ENCODE data around the gene TMEM120A.

TMEM120A gene

DNA sequence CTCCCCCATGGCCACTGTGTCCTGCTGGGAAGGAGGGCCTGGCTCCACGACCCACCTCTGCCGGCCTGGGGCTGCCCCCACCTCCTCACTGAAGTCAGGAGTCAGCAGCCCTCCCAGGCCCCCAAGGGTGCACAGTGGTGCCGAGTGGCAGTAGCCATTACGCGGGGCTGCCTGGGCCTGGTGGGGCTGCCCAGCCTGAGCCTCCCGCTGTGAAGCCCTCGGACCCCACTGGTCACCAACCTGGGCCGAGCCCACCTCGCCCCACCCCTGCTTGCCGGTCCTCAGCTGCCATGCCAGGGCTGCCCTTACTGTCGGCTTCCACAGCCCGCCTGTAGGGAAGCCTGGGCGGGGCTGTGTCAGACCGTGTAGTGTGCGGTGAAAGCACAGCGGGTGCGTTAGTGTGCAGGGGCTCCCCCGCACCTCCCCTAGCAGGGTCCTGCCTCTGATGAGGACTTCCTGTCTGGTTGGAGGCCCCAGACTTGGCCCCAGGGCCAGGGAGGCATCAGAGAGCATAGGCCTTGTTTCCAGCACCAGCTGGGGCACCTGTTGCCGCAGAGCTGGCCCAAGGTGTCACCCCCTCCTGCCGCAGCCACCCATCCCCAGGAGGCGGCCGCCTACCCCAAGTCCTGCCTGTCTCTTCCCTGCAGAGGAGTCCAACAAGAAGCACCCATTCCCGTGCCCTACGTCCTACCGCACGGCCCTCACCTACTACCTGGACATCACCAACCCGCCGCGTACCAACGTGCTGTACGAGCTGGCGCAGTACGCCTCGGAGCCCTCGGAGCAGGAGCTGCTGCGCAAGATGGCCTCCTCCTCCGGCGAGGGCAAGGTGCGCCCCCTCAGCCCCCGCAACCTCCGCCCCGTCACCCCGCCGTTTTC, 10.0 kb downstream of the TMEM120A start:
- no peak overlapping the region for H3K27ac ChIP-seq (ENCODE audit: low read depth, low read length)
- H2AFZ ChIP-seq (ENCODE audit: insufficient read depth, low read length, poor library complexity) = no peak overlapping the region
- no peaks in the 10 kb centered on the region for H3K79me2 ChIP-seq (ENCODE audit: control insufficient read depth, insufficient read depth, low read length, poor library complexity)
- peaks cover 81 to 84% of the 10 kb centered on the region in 2 experiments for H3K36me3 ChIP-seq (ENCODE audit: control insufficient read depth in 1 of 2, insufficient read depth in 2 of 2, low read length in 2 of 2)
- peaks cover 7% of the 10 kb centered on the region for H3K9me3 ChIP-seq (ENCODE audit: insufficient read depth, low read depth, low read length)
- H2AK5ac ChIP-seq (ENCODE audit: low read length) = no peak overlapping the region
- H4K8ac ChIP-seq (ENCODE audit: low read depth, low read length) = no peak overlapping the region
- H3K4ac ChIP-seq (ENCODE audit: low read depth, low read length) = no peak overlapping the region
- WGBS (ENCODE audit: extremely low coverage, insufficient coverage, insufficient read length) = no CpG with 5 or more reads among the region's 44 CpGs
- no peak overlapping the region for H2BK120ac ChIP-seq (ENCODE audit: insufficient read depth, low read length, poor library complexity)
- no peak overlapping the region for H3K9ac ChIP-seq (ENCODE audit: low read length)
- H2BK12ac ChIP-seq (ENCODE audit: low read length) = no peak overlapping the region
- H3K4me2 ChIP-seq (ENCODE audit: low read length) = no peak overlapping the region
- no peak for DNase-seq
- no peaks in the 10 kb centered on the region for H3K79me1 ChIP-seq (ENCODE audit: low read length)
- no peak overlapping the region for H3K23ac ChIP-seq (ENCODE audit: low read length)
- H3K14ac ChIP-seq (ENCODE audit: low read length) = no peak overlapping the region
- no peak overlapping the region for H3K18ac ChIP-seq (ENCODE audit: low read length)
- no peaks in the 10 kb centered on the region for H3K27me3 ChIP-seq (ENCODE audit: insufficient read depth, low read length)
- no peak overlapping the region for H2BK5ac ChIP-seq (ENCODE audit: low read depth, low read length, poor library complexity)
- H3K4me3 ChIP-seq (ENCODE audit: low read depth, low read length) = no peak overlapping the region
- H4K91ac ChIP-seq (ENCODE audit: low read depth, low read length) = no peak overlapping the region
- H3K4me1 ChIP-seq (ENCODE audit: control insufficient read depth in 1 of 2, insufficient read depth in 2 of 2, low read length in 2 of 2) = peaks cover 3 to 4% of the 10 kb centered on the region in 2 experiments
- H4K12ac ChIP-seq (ENCODE audit: low read depth, low read length) = no peak overlapping the region

DNA sequence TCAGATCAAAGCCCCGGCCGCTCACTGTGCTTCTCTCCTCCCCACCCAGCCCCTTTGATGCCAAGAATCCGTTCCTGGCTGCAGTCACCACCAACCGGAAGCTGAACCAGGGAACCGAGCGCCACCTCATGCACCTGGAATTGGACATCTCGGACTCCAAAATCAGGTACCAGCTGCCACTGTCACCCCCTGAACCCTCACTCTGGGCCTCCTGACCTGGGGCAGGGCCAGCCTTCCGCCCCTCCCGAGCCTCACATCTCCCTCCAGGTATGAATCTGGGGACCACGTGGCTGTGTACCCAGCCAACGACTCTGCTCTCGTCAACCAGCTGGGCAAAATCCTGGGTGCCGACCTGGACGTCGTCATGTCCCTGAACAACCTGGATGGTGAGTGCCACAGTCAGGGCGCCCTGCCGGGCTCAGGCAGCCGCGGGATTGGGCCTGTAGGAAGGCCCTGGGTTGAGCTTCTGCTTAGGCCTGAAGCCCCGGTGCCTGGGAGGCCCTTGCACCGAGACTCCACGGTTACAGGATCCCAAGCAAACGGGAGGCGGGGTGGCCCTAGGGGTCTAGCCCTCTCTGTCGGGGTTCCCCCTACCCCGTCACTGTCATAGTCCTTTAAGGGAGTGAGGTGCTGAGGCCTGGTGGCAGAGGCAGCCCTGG, 10.8 kb downstream of the TMEM120A start:
- no peak overlapping the region for H3K9ac ChIP-seq (ENCODE audit: low read length)
- H4K91ac ChIP-seq (ENCODE audit: low read depth, low read length) = no peak overlapping the region
- H3K4ac ChIP-seq (ENCODE audit: low read depth, low read length) = no peak overlapping the region
- H2AK5ac ChIP-seq (ENCODE audit: low read length) = no peak overlapping the region
- H3K79me1 ChIP-seq (ENCODE audit: low read length) = no peaks in the 10 kb centered on the region
- no CpG with 5 or more reads among the region's 26 CpGs for WGBS (ENCODE audit: extremely low coverage, insufficient coverage, insufficient read length)
- H3K18ac ChIP-seq (ENCODE audit: low read length) = no peak overlapping the region
- no peak overlapping the region for H3K4me3 ChIP-seq (ENCODE audit: low read depth, low read length)
- no peak overlapping the region for H2AFZ ChIP-seq (ENCODE audit: insufficient read depth, low read length, poor library complexity)
- H2BK12ac ChIP-seq (ENCODE audit: low read length) = no peak overlapping the region
- H3K79me2 ChIP-seq (ENCODE audit: control insufficient read depth, insufficient read depth, low read length, poor library complexity) = no peaks in the 10 kb centered on the region
- H3K4me2 ChIP-seq (ENCODE audit: low read length) = no peak overlapping the region
- DNase-seq = no peak
- peaks cover 7% of the 10 kb centered on the region for H3K9me3 ChIP-seq (ENCODE audit: insufficient read depth, low read depth, low read length)
- no peak overlapping the region for H3K14ac ChIP-seq (ENCODE audit: low read length)
- H4K8ac ChIP-seq (ENCODE audit: low read depth, low read length) = no peak overlapping the region
- H4K12ac ChIP-seq (ENCODE audit: low read depth, low read length) = no peak overlapping the region
- H3K27ac ChIP-seq (ENCODE audit: low read depth, low read length) = no peak overlapping the region
- H2BK120ac ChIP-seq (ENCODE audit: insufficient read depth, low read length, poor library complexity) = no peak overlapping the region
- H3K23ac ChIP-seq (ENCODE audit: low read length) = no peak overlapping the region
- H3K27me3 ChIP-seq (ENCODE audit: insufficient read depth, low read length) = no peaks in the 10 kb centered on the region
- H2BK5ac ChIP-seq (ENCODE audit: low read depth, low read length, poor library complexity) = no peak overlapping the region
- peaks cover 84 to 88% of the 10 kb centered on the region in 2 experiments for H3K36me3 ChIP-seq (ENCODE audit: control insufficient read depth in 1 of 2, insufficient read depth in 2 of 2, low read length in 2 of 2)
- H3K4me1 ChIP-seq (ENCODE audit: control insufficient read depth in 1 of 2, insufficient read depth in 2 of 2, low read length in 2 of 2) = no peaks in the 10 kb centered on the region

DNA sequence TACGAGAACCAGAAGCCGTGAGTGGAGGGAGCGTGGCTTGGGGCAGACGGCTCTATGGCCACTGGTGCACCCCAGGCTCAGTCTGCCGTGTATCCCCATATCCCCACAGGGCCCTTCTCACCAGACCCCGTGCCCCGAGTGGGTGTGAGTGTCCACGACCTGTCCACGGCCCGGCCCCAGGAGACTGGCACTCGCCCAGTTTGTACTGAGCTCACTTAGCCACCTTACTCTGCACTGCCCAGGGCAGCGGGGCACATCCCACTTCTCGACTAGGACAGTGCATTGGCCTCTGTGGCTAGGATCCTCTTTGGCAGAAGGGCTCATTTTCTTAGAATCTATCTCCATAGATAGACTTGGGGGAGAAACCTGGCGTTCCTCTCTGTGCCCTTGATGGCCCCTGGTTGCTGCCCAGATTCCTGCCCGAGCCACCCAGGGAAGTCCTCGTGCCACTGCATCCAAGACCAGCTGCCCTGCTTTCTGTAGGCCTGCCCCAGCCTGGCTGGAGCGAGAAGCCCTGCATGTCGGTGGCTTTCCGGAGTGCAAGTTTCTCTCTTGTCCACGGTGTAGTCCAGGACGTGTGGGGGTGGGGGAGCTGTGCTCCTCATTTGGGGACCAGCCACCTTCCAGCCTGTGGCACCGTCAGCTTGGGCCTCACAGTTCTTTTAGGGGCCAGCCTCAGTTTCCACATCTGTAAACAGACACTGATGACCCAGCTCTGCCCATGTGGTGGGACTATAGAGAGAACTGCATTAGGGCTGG, 11.9 kb downstream of the TMEM120A start:
- Histone ChIP-seq H3K36me3 (ENCODE audit: control insufficient read depth in 1 of 2, insufficient read depth in 2 of 2, low read length in 2 of 2) (peaks cover 79% of the 10 kb centered on the region in 2 experiments), H3K9ac (ENCODE audit: low read length) (no peak overlapping the region), H4K12ac (ENCODE audit: low read depth, low read length) (no peak overlapping the region), H3K4me3 (ENCODE audit: low read depth, low read length) (no peak overlapping the region), H3K18ac (ENCODE audit: low read length) (no peak overlapping the region), H3K4me2 (ENCODE audit: low read length) (no peak overlapping the region), H2BK5ac (ENCODE audit: low read depth, low read length, poor library complexity) (no peak overlapping the region), H4K8ac (ENCODE audit: low read depth, low read length) (no peak overlapping the region), H3K4ac (ENCODE audit: low read depth, low read length) (no peak overlapping the region), H3K27me3 (ENCODE audit: insufficient read depth, low read length) (no peaks in the 10 kb centered on the region), H3K9me3 (ENCODE audit: insufficient read depth, low read depth, low read length) (peaks cover 5% of the 10 kb centered on the region), H4K91ac (ENCODE audit: low read depth, low read length) (no peak overlapping the region), H2AFZ (ENCODE audit: insufficient read depth, low read length, poor library complexity) (no peak overlapping the region), H3K14ac (ENCODE audit: low read length) (no peak overlapping the region), H2BK120ac (ENCODE audit: insufficient read depth, low read length, poor library complexity) (no peak overlapping the region), H3K27ac (ENCODE audit: low read depth, low read length) (no peak overlapping the region), H3K79me1 (ENCODE audit: low read length) (no peaks in the 10 kb centered on the region), H3K79me2 (ENCODE audit: control insufficient read depth, insufficient read depth, low read length, poor library complexity) (no peaks in the 10 kb centered on the region), H2BK12ac (ENCODE audit: low read length) (no peak overlapping the region), H2AK5ac (ENCODE audit: low read length) (no peak overlapping the region), H3K23ac (ENCODE audit: low read length) (no peak overlapping the region), H3K4me1 (ENCODE audit: control insufficient read depth in 1 of 2, insufficient read depth in 2 of 2, low read length in 2 of 2) (no peaks in the 10 kb centered on the region)
- WGBS (ENCODE audit: extremely low coverage, insufficient coverage, insufficient read length) = no CpG with 5 or more reads among the region's 22 CpGs
- DNase-seq = no peak

DNA sequence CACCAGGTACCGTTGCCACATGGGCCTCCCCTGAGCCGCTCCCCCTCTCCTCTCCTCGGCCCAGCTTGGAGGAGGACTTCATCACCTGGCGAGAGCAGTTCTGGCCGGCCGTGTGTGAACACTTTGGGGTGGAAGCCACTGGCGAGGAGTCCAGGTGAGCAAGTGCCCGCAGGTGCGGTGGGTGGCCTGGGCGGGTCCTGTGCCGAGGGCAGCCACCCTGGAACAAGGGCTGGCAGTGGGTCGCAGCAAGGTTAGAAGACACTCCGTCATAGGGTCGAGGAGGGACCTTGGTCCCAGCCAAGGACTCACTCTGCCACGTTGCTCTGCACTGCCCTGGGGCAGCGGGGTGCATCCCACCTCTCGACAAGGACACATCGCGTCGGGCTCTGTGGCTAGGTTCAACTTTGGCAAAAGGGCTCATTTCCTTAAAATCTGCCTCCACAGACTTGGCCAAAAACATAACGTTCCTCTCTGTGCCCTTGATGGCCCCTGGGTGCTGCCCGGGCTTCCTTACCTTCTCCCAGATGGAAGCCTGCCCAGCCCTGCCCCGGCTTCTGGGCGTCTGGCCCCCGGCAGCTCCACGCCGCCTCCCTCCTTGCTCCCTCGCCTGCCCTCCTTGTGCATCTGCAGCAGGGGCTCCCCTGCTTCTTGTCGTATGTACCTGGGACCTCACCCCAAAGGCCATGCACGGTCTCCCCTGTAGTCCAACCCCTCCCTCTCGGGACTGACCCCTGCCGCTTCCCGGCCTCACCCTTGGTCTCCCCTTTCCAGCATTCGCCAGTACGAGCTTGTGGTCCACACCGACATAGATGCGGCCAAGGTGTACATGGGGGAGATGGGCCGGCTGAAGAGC, 12.7 kb downstream of the TMEM120A start:
- no peaks in the 10 kb centered on the region for H3K4me1 ChIP-seq (ENCODE audit: control insufficient read depth in 1 of 2, insufficient read depth in 2 of 2, low read length in 2 of 2)
- peaks cover 5% of the 10 kb centered on the region for H3K9me3 ChIP-seq (ENCODE audit: insufficient read depth, low read depth, low read length)
- no peak overlapping the region for H3K9ac ChIP-seq (ENCODE audit: low read length)
- no peaks in the 10 kb centered on the region for H3K79me2 ChIP-seq (ENCODE audit: control insufficient read depth, insufficient read depth, low read length, poor library complexity)
- no peaks in the 10 kb centered on the region for H3K79me1 ChIP-seq (ENCODE audit: low read length)
- H3K18ac ChIP-seq (ENCODE audit: low read length) = no peak overlapping the region
- H4K12ac ChIP-seq (ENCODE audit: low read depth, low read length) = no peak overlapping the region
- no peak overlapping the region for H2BK12ac ChIP-seq (ENCODE audit: low read length)
- no peak overlapping the region for H3K27ac ChIP-seq (ENCODE audit: low read depth, low read length)
- no CpG with 5 or more reads among the region's 38 CpGs for WGBS (ENCODE audit: extremely low coverage, insufficient coverage, insufficient read length)
- no peak for DNase-seq
- H3K27me3 ChIP-seq (ENCODE audit: insufficient read depth, low read length) = no peaks in the 10 kb centered on the region
- no peak overlapping the region for H4K8ac ChIP-seq (ENCODE audit: low read depth, low read length)
- H4K91ac ChIP-seq (ENCODE audit: low read depth, low read length) = no peak overlapping the region
- H2BK5ac ChIP-seq (ENCODE audit: low read depth, low read length, poor library complexity) = no peak overlapping the region
- H2AFZ ChIP-seq (ENCODE audit: insufficient read depth, low read length, poor library complexity) = no peak overlapping the region
- H3K4ac ChIP-seq (ENCODE audit: low read depth, low read length) = no peak overlapping the region
- H3K4me3 ChIP-seq (ENCODE audit: low read depth, low read length) = no peak overlapping the region
- no peak overlapping the region for H2AK5ac ChIP-seq (ENCODE audit: low read length)
- no peak overlapping the region for H3K23ac ChIP-seq (ENCODE audit: low read length)
- H3K4me2 ChIP-seq (ENCODE audit: low read length) = no peak overlapping the region
- H3K14ac ChIP-seq (ENCODE audit: low read length) = no peak overlapping the region
- H3K36me3 ChIP-seq (ENCODE audit: control insufficient read depth in 1 of 2, insufficient read depth in 2 of 2, low read length in 2 of 2) = peaks cover 73 to 74% of the 10 kb centered on the region in 2 experiments
- H2BK120ac ChIP-seq (ENCODE audit: insufficient read depth, low read length, poor library complexity) = no peak overlapping the region
